Mesodermal cell (in vitro differentiated cells): ENCODE measurements around the gene SERPINA3.
"Not testable (repeated sequence)": the region's sequence is repeated elsewhere in the genome, so short reads cannot be mapped to it uniquely, and the experiment has no call there.

Experiments
- H3K27ac ChIP-seq: 2 replicates; pipeline ENCODE4 v1.7.0; 2013; ENCODE audit warnings: mild to moderate bottlenecking, low read depth, low read length, moderate library complexity; ENCODE audit not compliant: severe bottlenecking
- H3K36me3 ChIP-seq: 2 replicates; pipeline ENCODE4 v1.7.1; 2013; ENCODE audit warnings: mild to moderate bottlenecking, low read length, moderate library complexity; ENCODE audit not compliant: control insufficient read depth, insufficient read depth
- H3K4me1 ChIP-seq: one replicate; pipeline ENCODE4 v1.7.1; 2013; ENCODE audit warnings: mild to moderate bottlenecking, low read length; ENCODE audit not compliant: insufficient read depth, control insufficient read depth, poor library complexity, severe bottlenecking
- H3K4me3 ChIP-seq: 2 replicates; pipeline ENCODE4 v1.7.0; 2013; ENCODE audit warnings: low read length, control low read depth, mild to moderate bottlenecking; ENCODE audit not compliant: insufficient read depth, poor library complexity, severe bottlenecking; ENCODE audit errors: extremely low read depth
- H3K9me3 ChIP-seq: 2 replicates; pipeline ENCODE4 v1.7.1; 2013; ENCODE audit warnings: mild to moderate bottlenecking, low read length, moderate library complexity; ENCODE audit not compliant: control insufficient read depth
- WGBS, 2 experiments: methylation state at CpG; one replicate each; pipeline ENCODE4 v1.1.5; 2013; ENCODE audit warnings: missing lambda C conversion rate in 2 of 2; ENCODE audit not compliant: insufficient coverage in 2 of 2; 5-methylcytosine and 5-hydroxymethylcytosine counted together

Gene SERPINA3

DNA sequence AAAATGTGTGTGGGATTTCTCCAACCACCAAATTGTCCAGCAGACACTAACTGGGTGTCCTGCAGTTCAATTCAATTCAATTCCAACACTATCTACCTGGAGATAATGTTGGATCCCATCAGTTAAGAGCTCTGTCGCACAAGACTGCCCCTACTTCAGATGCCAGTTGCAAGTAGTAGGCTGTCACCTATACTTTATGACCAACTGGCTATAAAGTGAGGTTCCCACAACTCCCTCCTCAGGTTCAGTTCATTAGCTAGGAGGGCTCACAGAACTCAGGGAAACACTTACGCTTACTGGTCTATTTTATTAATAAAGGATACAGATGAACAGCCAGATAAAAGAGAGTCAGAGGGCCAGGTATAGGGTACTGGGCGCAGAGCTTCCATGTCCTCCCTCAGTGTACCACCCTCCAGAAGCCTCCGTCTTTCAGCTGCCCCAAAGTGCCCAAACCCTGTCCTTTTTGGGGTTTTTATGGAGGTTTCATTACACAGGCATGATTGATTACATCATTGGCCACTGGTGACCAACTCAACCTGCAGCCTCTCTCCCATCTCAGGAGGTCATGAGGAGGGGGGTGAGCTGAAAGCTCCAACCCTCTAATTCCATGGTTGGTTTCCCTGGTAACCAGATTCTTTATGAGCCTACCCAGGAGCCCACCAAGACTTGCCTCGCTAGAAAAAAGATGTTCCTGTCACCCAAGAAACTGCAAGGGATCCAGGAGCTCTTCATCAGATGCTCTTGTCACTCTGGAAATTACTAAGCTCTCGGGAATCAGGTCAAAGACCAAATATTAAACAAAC is 38.5 kb upstream of the SERPINA3 start:
- Histone ChIP-seq H3K4me3 (no peak overlapping the region), H3K36me3 (no peaks in the 10 kb centered on the region), H3K27ac (no peak overlapping the region), H3K9me3 (no peaks in the 10 kb centered on the region), H3K4me1 (no peaks in the 10 kb centered on the region)
- WGBS, 2 experiments, result 75 to 97% methylated on average over 3 to 4 of the region's 6 CpGs

DNA sequence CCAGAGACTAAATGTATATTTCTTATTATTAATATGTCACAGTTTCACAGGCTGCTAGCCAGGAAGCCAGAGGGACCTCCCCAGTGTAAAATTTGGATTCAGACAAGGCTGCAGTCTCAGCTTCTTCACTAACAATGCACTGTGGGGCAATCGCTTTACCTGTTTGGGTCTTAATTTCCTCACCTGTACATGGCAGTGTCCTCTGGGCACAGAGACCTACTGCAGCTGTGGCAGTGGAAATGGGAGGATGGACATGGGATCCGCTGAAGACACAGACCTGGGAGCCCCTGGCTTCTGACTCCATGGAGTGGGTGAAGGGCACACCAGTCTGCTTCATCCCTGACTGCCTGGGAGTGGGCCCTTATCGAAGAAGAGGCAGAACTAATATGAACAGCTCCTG is 37.9 kb upstream of the SERPINA3 start:
- no peaks in the 10 kb centered on the region for H3K9me3 ChIP-seq
- no peaks in the 10 kb centered on the region for H3K36me3 ChIP-seq
- no peak overlapping the region for H3K27ac ChIP-seq
- WGBS, 2 experiments, result 74 to 82% methylated on average over 2 to 3 of the region's 3 CpGs
- H3K4me3 ChIP-seq, result no peak overlapping the region
- H3K4me1 ChIP-seq, result no peaks in the 10 kb centered on the region

DNA sequence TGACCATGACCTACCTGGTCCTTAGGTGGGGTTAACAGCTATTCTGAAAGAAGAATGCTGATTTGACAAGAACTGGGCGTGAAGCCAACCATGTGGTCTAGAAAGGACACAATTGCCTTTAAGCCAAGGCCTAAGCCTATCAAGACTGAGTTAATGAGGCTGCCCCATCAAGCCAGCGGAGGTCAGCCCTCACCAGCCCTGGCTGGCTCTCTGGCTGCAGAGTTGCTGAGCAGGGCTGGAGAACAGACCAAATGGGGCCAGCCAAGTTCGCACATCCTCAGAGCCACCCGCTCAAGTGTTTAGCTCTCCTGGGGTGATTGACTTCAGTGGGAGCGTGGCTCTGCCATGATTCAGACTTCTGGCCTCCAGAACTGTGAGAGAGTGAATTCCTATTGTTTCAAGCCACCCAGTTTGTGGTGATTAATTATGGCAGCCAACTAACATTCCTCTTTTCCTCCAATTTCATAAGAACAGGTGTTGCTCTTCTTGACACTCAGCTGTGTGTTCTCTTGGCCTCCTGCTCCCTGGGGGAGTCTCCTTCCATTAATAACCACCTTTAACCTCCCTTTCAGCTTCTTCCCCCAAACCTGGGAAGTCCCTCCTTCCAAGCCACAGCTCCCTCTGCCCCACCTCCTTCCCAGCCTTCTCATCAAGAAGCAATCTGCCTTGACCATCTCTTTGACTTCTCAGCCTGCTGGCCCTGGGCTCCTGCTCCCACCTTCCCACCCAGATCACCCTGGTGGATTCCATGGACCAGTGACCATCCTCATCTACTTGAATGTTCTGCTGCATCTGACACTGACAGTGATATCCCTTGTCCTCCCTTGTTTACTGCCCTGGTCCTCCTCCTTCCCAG is 36.2 kb upstream of the SERPINA3 start:
- Histone ChIP-seq H3K9me3 (no peaks in the 10 kb centered on the region), H3K4me3 (no peak overlapping the region), H3K36me3 (no peaks in the 10 kb centered on the region), H3K27ac (no peak overlapping the region), H3K4me1 (peaks cover 5% of the 10 kb centered on the region)
- 84 to 87% methylated on average over 3 to 5 of the region's 5 CpGs for WGBS, 2 experiments

DNA sequence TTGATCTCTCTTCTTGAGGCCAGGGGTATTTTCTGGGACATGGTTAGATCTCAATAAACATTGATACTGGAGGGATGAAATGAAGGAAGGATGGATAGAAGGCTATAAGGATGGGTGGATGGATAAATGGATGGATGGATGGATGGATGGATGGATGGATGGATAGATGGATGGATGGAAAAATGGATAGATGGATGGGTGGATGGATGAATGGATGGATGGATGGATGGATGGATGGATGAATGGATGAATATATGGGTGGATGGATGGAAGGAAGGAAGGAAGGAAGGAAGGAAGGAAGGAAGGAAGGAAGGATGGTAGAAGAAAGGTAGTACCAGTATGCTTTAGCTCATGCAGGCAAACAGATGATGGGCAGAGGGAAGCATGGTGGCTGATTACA is 34.7 kb upstream of the SERPINA3 start:
- not testable (repeated sequence) for H3K9me3 ChIP-seq, H3K36me3 ChIP-seq, H3K4me1 ChIP-seq, H3K27ac ChIP-seq, H3K4me3 ChIP-seq

DNA sequence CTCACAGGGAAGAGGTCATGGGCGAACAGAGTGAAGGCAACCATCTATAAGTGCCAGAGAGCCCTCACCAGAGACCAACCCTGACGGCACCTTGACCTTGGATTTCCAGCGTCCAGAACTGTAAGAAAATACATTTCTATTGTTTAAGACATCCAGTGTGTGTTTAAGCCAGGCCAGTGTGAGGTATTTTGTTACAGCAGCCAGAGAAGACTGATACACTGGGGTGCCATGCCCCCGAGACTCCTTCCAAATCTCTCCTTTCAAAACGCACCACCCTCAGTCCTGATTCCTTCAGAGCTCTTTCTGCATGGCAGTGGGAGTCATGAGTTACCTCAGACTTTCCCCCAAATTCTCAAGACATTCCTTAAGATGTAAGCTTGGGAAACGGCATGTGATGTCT is 33.5 kb upstream of the SERPINA3 start:
- H3K27ac ChIP-seq, result no peak overlapping the region
- peaks cover 9% of the 10 kb centered on the region for H3K4me1 ChIP-seq
- H3K36me3 ChIP-seq, result no peaks in the 10 kb centered on the region
- no peak overlapping the region for H3K4me3 ChIP-seq
- H3K9me3 ChIP-seq, result no peaks in the 10 kb centered on the region
- WGBS, 2 experiments, result 82 to 93% methylated on average over 3 of the region's 6 CpGs

DNA sequence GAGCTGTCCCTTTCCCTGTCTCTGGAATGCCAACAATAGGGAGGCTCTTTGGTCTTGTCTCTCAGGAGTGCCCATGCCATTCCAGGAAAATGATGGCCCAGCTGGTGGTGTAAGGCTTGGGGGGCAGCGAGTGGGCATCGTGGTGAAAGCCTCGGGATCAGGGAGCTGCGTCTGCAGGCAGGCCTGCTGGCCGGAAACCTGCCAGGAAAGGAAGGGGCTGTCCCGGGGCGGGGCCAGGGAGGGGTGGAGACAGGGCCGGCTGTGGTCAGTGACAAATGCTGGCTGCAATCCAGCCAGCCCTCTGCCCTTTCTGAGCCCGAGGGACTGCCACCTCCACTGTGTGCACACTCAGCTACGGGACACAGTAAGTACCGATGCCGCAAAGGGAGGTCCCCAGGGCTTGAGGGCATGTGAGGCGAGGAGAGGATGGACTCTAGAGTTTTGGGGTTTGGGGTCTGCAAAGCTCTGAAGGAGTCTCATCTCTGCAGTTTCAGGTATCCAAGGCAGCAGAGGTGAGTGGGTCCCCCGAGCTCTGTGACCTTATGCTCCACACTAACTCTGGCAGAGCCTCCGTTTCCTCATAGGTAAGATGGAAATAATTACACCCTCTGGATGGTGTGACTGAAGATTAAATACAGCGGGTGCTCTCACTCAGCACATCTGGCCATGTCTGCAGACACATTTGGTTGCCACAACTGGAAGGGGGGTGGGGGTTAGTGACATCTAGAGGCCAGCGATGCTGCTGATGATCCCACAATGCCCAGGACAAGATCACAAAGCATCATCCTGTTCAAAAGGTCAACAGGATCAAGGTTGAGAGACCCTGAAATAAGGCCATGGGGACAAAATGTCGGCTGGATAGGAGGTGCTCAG is 30.8 kb upstream of the SERPINA3 start, which contains the start of gene SERPINA5:
TSS of gene SERPINA5 (plus strand) at position 300 of the 873 bp plus-strand sequence. CDS start 5,937 bp downstream, outside the sequence.
- H3K27ac ChIP-seq, result no peak within 1 kb of the TSS
- H3K4me1 ChIP-seq, result peaks cover 9% of the 10 kb centered on the region
- WGBS, 2 experiments, result 56 to 72% methylated on average over 14 to 15 of the region's 18 CpGs
- no peak within 1 kb of the TSS for H3K4me3 ChIP-seq
- H3K36me3 ChIP-seq, result no peaks in the 10 kb centered on the region
- H3K9me3 ChIP-seq, result no peaks in the 10 kb centered on the region

DNA sequence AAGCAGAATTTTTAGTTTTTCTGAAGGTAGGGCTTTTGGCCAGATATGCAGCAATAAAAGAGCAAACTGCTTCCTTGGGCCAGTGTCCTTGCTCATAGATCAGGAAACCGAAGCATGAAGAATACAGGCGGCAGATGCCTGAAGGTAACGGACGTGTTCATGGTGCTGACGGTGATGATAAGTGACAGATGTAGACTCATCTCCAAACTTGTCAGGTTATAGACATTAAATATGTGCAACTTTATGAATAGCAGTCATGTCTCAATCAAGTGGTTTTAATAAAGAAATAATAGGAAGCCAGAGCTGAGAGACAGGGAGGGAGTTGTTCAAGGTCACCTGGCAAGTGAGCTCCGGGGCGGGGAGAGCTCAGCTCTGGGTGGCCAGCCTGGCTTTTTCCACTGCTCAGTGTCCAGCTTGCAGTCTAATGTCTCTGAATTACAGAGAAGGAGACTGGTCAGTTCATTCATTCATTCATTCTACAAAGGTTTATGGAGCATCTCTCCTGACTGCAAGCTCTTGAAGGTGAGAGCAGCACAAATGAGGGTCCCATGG is 29.9 kb upstream of the SERPINA3 start:
- Histone ChIP-seq H3K4me3 (no peak overlapping the region), H3K9me3 (no peaks in the 10 kb centered on the region), H3K27ac (no peak overlapping the region), H3K4me1 (peaks cover 9% of the 10 kb centered on the region), H3K36me3 (no peaks in the 10 kb centered on the region)
- 89 to 97% methylated on average over 5 to 7 of the region's 7 CpGs for WGBS, 2 experiments

DNA sequence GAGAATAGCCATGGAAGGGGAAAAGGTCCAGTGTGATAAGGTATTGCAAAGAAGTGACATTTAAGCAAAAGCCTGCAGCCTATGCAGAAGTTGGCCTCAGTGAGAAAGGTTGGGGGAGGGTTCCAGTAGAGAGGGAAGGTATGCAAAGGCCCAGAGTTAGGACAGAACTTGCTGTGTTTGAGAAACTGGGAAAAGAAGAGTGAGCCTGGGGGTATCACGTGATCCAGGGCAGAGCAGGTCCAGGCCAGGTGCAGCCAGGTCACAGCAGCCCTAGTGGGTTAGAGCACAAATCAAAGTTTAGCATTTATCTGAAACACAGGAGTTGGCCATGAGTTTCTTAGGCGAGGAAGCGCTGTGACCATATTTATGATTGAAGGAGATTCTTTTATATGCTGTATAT is 29.3 kb upstream of the SERPINA3 start:
- Histone ChIP-seq H3K4me1 (peaks cover 9% of the 10 kb centered on the region), H3K27ac (no peak overlapping the region)
- 84 to 98% methylated on average over 3 of the region's 3 CpGs for WGBS, 2 experiments

DNA sequence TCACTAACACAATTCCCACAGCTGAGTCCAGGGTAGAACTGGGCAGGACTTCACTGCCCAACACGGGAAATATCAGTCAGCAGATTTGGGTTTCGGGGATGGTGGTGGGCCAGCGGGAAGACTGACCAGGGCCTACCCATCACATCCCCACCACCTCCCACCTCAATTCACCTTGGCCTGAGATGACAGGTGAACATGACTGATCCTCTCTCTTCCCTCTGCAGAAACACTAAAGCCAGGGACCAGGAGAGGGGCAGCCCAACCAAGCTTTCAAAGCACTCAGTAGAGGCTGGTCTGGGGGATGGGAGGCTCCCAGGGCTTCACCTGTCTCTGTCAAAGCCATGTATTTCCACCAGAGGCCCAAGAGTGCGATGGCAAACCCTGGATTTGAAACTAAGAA is 28.6 kb upstream of the SERPINA3 start:
- 50 to 96% methylated on average over 1 to 3 of the region's 4 CpGs for whole genome bisulfite sequencing, 2 experiments
- Histone ChIP-seq H3K9me3 (no peaks in the 10 kb centered on the region), H3K4me3 (no peak overlapping the region), H3K27ac (no peak overlapping the region), H3K4me1 (peaks cover 9% of the 10 kb centered on the region), H3K36me3 (no peaks in the 10 kb centered on the region)

More for the DNA sequence above, 29.3 kb upstream of the SERPINA3 start:
- no peaks in the 10 kb centered on the region for H3K36me3 ChIP-seq
- H3K4me3 ChIP-seq, result no peak overlapping the region
- no peaks in the 10 kb centered on the region for H3K9me3 ChIP-seq

DNA sequence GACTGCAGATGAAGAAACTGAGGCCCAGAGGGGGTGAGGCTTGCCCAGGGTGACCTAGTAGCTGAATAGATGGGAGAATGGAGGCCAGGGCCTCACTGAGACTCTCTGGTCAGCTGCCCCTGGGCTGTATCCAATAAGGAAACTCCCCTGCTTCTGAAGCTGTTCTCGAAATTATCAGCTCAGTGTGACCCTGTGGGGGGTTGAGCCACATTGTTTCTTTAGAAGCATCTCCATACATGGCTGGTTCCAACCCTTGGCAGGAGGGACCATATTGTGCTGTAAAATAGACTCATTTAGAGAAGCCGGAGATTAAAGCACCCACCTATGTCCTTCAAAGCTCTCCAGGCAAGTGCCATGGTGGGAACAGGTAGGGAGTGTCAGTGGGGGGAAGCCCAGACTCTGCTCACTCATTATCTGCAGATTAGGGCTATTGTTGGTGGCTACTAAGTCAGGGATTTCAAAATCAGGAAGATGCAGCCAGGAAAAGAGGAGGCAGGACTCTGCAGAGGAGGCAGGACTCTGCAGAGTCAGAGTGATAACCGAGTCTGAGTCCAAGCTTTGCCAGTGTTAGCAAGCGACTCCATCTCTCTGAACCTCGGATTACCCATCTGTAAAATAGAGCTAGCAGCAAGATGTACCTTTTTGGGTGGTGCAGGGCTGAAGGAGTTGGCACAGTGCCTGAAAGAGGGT is 27.5 kb upstream of the SERPINA3 start:
- no peak overlapping the region for H3K27ac ChIP-seq

More for the DNA sequence above, 27.5 kb upstream of the SERPINA3 start:
- H3K36me3 ChIP-seq, result no peaks in the 10 kb centered on the region
- H3K4me3 ChIP-seq, result no peak overlapping the region
- 67 to 76% methylated on average over 1 to 3 of the region's 5 CpGs for WGBS, 2 experiments
- no peaks in the 10 kb centered on the region for H3K9me3 ChIP-seq
- peaks cover 9% of the 10 kb centered on the region for H3K4me1 ChIP-seq
